Endothelial cell (in vitro differentiated cells): Measurements from ENCODE around the gene SCD5. TPM values are rescaled to one million over a fixed set of nuclear protein-coding genes. Genes with fewer than 3 reads are reported as not detected.

Experiments used
- DNase-seq: peaks from one replicate; pipeline ENCODE4 v3.0.0; 2021; ENCODE audit warnings: low spot score
- H3K27ac Mint-ChIP-seq: one replicate; pipeline ENCODE4 v1.8.0; 2021; ENCODE audit warnings: mixed read lengths, inconsistent platforms; ENCODE audit not compliant: unreplicated experiment
- H3K27me3 Mint-ChIP-seq: one replicate; pipeline ENCODE4 v1.8.0; 2021; ENCODE audit warnings: mild to moderate bottlenecking, moderate library complexity, mixed read lengths, inconsistent platforms; ENCODE audit not compliant: unreplicated experiment
- H3K36me3 Mint-ChIP-seq: one replicate; pipeline ENCODE4 v1.8.0; 2021; ENCODE audit warnings: mild to moderate bottlenecking, low read depth, mixed read lengths, inconsistent platforms; ENCODE audit not compliant: unreplicated experiment
- H3K4me1 Mint-ChIP-seq: one replicate; pipeline ENCODE4 v1.8.0; 2021; ENCODE audit warnings: mild to moderate bottlenecking, mixed read lengths, inconsistent platforms; ENCODE audit not compliant: unreplicated experiment
- H3K4me3 Mint-ChIP-seq: one replicate; pipeline ENCODE4 v1.8.0; 2021; ENCODE audit warnings: mild to moderate bottlenecking, mixed read lengths, inconsistent platforms; ENCODE audit not compliant: unreplicated experiment
- H3K9me3 Mint-ChIP-seq: one replicate; pipeline ENCODE4 v1.8.0; 2021; ENCODE audit warnings: mixed read lengths, inconsistent platforms; ENCODE audit not compliant: unreplicated experiment
- CTCF ChIP-seq: fragments of 200-600 bp; sonication (generic); IDR thresholded peaks from one replicate; pipeline ENCODE4 v1.5.0; 2021; ENCODE audit warnings: antibody characterized with exemption; ENCODE audit not compliant: unreplicated experiment
- microRNA-seq: library from miRNA; unstranded; fragments of <30 nt; microRNA quantifications from one replicate; pipeline ENCODE4, GENCODE V29; 2020; ENCODE audit not compliant: unreplicated experiment
- total RNA-seq: library from RNA; stranded (reverse); fragmentation: NEBNext Ultra II Directional; extraction: Animal tissue kit (Norgen Biotek cat#: 25700); gene quantifications from one replicate; pipeline ENCODE4 v1.2.1, GENCODE V29; 2021; ENCODE audit not compliant: unreplicated experiment

The SCD5 gene
- total RNA-seq, 1 donor from 2014 or later = 0.38 TPM

- Mint-ChIP-seq H3K9me3 (no peaks in the 10 kb centered on the region), H3K36me3 (no peaks in the 10 kb centered on the region), H3K27ac (peak overlapping the region; percentile 26), H3K4me3 (no peak overlapping the region), H3K27me3 (peaks cover 4% of the 10 kb centered on the region), H3K4me1 (peaks cover 17% of the 10 kb centered on the region)
- no peak for DNase-seq
- no peak for TF ChIP-seq CTCF
Measured at GRCh38 chr4:82585690-82586435, 212.7 kb downstream of the SCD5 start.

GRCh38 chr4:82584931-82585330 is 213.7 kb downstream of the SCD5 start:
- Mint-ChIP-seq H3K36me3 (no peaks in the 10 kb centered on the region), H3K27ac (no peak overlapping the region), H3K9me3 (no peaks in the 10 kb centered on the region), H3K27me3 (peaks cover 9% of the 10 kb centered on the region), H3K4me3 (no peak overlapping the region), H3K4me1 (peaks cover 17% of the 10 kb centered on the region)
- TF ChIP-seq CTCF = no peak
- no peak for DNase-seq

GRCh38 chr4:82583897-82584587 is 214.6 kb downstream of the SCD5 start:
- no peaks in the 10 kb centered on the region for H3K9me3 Mint-ChIP-seq
- no peak overlapping the region for H3K4me3 Mint-ChIP-seq
- H3K27me3 Mint-ChIP-seq = peaks cover 9% of the 10 kb centered on the region
- H3K36me3 Mint-ChIP-seq = no peaks in the 10 kb centered on the region
- H3K27ac Mint-ChIP-seq = no peak overlapping the region
- no peak for DNase-seq
- TF ChIP-seq CTCF = no peak
- peaks cover 17% of the 10 kb centered on the region for H3K4me1 Mint-ChIP-seq

- no peak overlapping the region for H3K27ac Mint-ChIP-seq
- no peaks in the 10 kb centered on the region for H3K36me3 Mint-ChIP-seq
- H3K27me3 Mint-ChIP-seq = peaks cover 9% of the 10 kb centered on the region
- DNase-seq = no peak
- no peak for TF ChIP-seq CTCF
- no peak overlapping the region for H3K4me3 Mint-ChIP-seq
- H3K9me3 Mint-ChIP-seq = no peaks in the 10 kb centered on the region
- peaks cover 9% of the 10 kb centered on the region for H3K4me1 Mint-ChIP-seq
Measured at GRCh38 chr4:82579932-82580331, 218.7 kb downstream of the SCD5 start.

Small RNA genes within 50 kb of the gene (microRNA-seq; reads per million reads assigned to microRNA genes)
- not detected for gene MIR575

Other genes starting within 250 kb of the SCD5 start
- gene TMEM150C, start 236.8 kb downstream of the SCD5 start, total RNA-seq = 10.5 TPM
- gene SEC31A, start 92.4 kb upstream of the SCD5 start, total RNA-seq = 172 TPM
- gene THAP9, start 101.9 kb upstream of the SCD5 start, total RNA-seq = 5.1 TPM
- 10.9 TPM for gene LIN54, start 212.0 kb upstream of the SCD5 start, total RNA-seq
- gene COPS4, start 236.4 kb upstream of the SCD5 start, total RNA-seq = 32.2 TPM